D721Med (cell line): Measurements from ENCODE around the gene LRRC74A.

Experiments
- DNase-seq: peaks from one replicate; pipeline ENCODE4 v3.0.0; 2011; ENCODE audit warnings: low spot score; ENCODE audit not compliant: insufficient read length
- FAIRE-seq: peaks from 2 replicates; lab custom pipeline; 2011; peaks lifted over from hg19 to GRCh38; lab: Jason Lieb, UNC
- CTCF ChIP-seq: IDR thresholded peaks from 2 replicates; pipeline ENCODE4 v1.5.1; 2012; ENCODE audit warnings: mild to moderate bottlenecking, control low read depth; ENCODE audit not compliant: insufficient read depth; ENCODE audit errors: missing control alignments

LRRC74A gene

GRCh38 chr14:76830556-76830955 lies 4.3 kb downstream of the LRRC74A start:
- FAIRE-seq (no peak), DNase-seq (no peak)
- no peak for TF ChIP-seq CTCF

GRCh38 chr14:76832503-76832988 lies 6.3 kb downstream of the LRRC74A start:
- DNase-seq (no peak), FAIRE-seq (no peak)
- no peak for TF ChIP-seq CTCF

GRCh38 chr14:76833011-76833410 lies 6.8 kb downstream of the LRRC74A start:
- DNase-seq: no peak
- no peak for FAIRE-seq
- no peak for TF ChIP-seq CTCF

- TF ChIP-seq CTCF: no peak
- FAIRE-seq (no peak), DNase-seq (no peak)
Observed at GRCh38 chr14:76834241-76834661, 8.0 kb downstream of the LRRC74A start.

- FAIRE-seq (no peak), DNase-seq (no peak)
- no peak for TF ChIP-seq CTCF
Observed at GRCh38 chr14:76836029-76836630, 9.9 kb downstream of the LRRC74A start.

GRCh38 chr14:76837524-76837923 lies 11.3 kb downstream of the LRRC74A start:
- FAIRE-seq: no peak
- no peak for DNase-seq
- TF ChIP-seq CTCF: no peak

- no peak for TF ChIP-seq CTCF
- FAIRE-seq (no peak), DNase-seq (no peak)
Observed at GRCh38 chr14:76842414-76842813, 16.2 kb downstream of the LRRC74A start.
